ENCODE results near the gene C16orf95. TPM values are rescaled to one million over a fixed set of nuclear protein-coding genes. Genes with fewer than 3 reads are reported as not detected.
"Not testable (repeated sequence)": the region's sequence is repeated elsewhere in the genome, so short reads cannot be mapped to it uniquely, and the experiment has no call there.

The C16orf95 gene, protein sequence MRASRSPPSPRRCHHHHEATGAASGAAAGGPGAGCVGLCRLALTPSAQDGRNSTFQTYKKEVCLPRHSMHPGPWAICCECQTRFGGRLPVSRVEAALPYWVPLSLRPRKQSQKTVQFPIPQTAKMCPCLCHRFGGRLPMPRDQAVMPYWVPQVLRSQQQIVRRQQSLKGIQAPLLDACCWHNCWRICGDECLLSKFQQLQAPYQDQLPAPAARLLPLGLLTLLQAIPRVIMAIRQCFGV
- 0.65 and 1.7 TPM in 2 replicates for total RNA-seq

GRCh38 chr16:87316923-87317749 lies at the start of gene C16orf95:
Gene C16orf95, minus strand, starts transcription at chr16:87317392. Its CDS starts 150 bp downstream, at chr16:87317242.
- DNase-seq (ENCODE audit: low read depth): peak; percentile 37
- TF ChIP-seq, protein P1, sequence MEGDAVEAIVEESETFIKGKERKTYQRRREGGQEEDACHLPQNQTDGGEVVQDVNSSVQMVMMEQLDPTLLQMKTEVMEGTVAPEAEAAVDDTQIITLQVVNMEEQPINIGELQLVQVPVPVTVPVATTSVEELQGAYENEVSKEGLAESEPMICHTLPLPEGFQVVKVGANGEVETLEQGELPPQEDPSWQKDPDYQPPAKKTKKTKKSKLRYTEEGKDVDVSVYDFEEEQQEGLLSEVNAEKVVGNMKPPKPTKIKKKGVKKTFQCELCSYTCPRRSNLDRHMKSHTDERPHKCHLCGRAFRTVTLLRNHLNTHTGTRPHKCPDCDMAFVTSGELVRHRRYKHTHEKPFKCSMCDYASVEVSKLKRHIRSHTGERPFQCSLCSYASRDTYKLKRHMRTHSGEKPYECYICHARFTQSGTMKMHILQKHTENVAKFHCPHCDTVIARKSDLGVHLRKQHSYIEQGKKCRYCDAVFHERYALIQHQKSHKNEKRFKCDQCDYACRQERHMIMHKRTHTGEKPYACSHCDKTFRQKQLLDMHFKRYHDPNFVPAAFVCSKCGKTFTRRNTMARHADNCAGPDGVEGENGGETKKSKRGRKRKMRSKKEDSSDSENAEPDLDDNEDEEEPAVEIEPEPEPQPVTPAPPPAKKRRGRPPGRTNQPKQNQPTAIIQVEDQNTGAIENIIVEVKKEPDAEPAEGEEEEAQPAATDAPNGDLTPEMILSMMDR (conservative IDR thresholded peaks at IDR 0.05; ENCODE audit: low read depth, low read length): peak; percentile 71

DNA sequence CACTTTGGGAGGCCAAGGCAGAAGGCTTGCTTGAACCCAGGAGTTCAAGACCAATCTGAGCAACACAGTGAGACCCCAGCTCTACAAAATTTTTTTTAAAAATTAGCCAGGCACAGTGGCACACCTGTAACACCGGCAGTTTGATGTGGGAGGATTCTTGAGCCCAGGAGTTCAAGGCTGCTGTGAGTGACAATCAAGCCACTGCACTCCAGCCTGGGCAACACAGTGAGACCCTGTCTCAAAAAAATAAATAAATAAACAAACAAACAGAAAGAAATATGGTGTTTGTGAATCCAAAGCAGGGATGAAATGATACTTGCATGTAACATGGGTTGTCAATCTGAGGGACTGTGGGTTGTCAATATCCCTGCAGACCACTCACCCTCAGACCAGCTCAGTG lies 49.7 kb upstream of the C16orf95 start:
- TF ChIP-seq, protein P1 (conservative IDR thresholded peaks at IDR 0.05; ENCODE audit: low read depth, low read length): no peak
- DNase-seq (ENCODE audit: low read depth): no peak
- H3K4me3 ChIP-seq (ENCODE audit: low read depth, low read length): no peak overlapping the region

More at GRCh38 chr16:87316923-87317749, at the start of gene C16orf95:
- peak within 1 kb of the TSS; percentile 73 for H3K4me3 ChIP-seq (ENCODE audit: low read depth, low read length)

DNA sequence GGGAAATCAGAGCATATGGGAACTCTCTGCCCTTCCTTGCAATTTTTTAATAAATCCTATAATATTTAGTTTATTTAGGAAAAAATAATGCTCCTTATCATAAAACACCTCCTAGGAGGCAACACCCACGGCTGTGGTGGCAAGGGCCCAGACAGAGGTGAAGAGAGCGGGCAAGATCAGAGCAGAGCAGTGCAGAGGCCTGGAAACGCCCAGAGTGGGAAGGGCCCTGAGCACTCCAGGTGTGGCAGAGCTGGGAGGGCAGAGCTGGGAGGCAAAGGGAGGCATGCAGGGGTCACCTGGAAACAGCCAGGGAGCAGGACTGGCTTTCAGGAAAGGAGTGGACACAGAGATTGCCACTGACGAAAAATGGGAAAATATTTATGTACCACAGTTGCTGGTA lies 49.1 kb upstream of the C16orf95 start:
- H3K4me3 ChIP-seq (ENCODE audit: low read depth, low read length): no peak overlapping the region
- DNase-seq (ENCODE audit: low read depth): no peak
- TF ChIP-seq, protein P1 (conservative IDR thresholded peaks at IDR 0.05; ENCODE audit: low read depth, low read length): no peak

DNA sequence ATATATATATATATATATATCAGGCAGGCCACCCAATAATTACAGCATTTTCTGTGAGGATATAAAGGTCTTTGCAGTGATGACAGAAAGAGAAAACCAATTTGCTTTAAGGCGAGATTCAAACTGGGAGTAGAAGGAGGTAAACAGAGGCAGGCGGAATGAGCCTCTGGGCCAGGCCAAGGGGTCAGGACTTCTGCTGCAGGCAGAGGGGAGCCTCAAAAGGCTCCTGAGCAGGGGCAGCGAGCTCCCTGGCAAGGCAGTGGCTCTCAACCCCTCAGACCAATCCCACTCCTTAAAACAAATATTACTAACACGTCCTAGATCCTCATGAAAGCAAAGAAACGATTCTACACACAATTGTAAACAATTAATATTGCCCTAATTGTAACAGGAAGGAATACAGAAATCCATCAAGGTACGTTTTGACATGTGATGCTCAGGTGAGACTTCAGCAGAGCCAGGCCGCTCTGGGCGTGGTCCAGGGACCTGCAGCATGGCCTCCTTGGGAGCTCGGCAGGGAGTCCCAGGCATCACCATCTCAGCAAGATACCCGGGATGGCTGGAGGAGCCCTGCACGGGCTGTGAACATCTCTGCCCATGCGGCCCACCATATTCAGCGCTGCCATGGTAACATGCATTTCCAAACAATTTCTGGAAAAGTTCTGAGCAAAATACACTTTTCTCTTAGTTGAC lies 48.0 kb upstream of the C16orf95 start:
- TF ChIP-seq, protein P1 (conservative IDR thresholded peaks at IDR 0.05; ENCODE audit: low read depth, low read length): no peak
- DNase-seq (ENCODE audit: low read depth): no peak
- H3K4me3 ChIP-seq (ENCODE audit: low read depth, low read length): no peak overlapping the region

DNA sequence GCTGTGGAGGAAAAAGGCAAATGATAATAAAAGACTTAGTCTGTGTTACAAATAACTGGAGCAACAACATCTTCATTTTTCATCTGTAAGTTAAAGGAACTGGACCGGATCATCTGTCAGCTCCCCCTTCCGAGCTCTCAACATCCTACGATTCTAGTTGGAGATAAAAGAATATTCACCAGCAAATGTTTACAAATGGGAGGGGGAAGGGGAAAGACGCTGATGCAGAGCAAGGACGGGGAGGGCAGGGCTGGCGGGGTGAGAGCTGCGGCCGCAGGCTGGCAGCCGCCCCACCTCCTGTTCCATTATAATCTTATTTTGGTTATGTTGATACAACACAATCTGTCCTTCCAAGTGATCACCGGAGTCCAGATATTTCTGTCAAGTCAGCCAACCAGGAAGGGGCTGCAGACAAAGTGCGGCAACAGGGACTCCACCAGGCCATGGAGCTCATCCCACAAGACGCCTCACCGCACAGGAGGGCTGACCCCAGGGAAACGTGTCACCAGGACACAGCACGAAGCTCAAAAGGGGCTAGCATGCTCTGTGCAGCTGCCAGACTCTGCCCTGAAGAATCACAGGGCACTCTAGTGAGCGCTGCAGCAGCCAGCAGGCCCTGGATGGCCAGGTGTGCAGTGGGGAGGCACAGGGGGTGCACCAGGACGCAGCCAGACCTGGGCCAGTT lies 46.7 kb upstream of the C16orf95 start:
- no peak for DNase-seq (ENCODE audit: low read depth)
- TF ChIP-seq, protein P1 (conservative IDR thresholded peaks at IDR 0.05; ENCODE audit: low read depth, low read length): no peak
- H3K4me3 ChIP-seq (ENCODE audit: low read depth, low read length): no peak overlapping the region

DNA sequence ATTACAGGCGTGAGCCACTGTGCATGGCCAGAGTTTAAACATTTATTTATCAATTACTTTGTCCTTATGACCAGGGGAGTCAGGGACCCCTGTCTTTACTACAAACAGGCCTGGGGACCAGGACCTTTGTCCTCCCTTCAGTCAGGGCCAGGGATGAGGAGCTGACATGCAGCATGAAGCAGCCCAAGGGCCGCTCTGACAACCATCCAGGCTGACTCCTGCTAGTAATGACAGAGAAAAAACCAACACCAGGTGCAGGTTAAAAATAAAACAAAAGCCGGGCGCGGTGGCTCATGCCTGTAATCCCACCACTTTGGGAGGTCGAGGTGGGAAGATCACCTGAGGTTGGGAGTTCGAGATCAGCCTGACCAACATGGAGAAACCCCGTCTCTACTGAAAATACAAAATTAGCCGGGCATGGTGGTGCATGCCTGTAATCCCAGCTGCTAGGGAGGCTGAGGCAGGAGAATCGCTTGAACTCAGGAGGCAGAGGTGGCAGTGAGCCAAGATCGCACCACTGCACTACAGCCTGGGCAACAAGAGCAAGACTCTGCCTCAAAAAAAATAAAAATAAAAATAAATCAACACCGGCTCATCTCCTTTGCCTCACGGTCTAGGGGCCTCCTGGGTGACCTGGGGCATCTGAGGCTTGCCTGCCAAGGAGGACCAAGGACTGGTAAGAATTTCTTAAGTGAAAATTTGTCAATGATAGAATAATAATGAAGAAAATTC lies 45.8 kb upstream of the C16orf95 start:
- DNase-seq (ENCODE audit: low read depth); H3K4me3 ChIP-seq (ENCODE audit: low read depth, low read length): not testable (repeated sequence)
